HEK293 (cell line): ENCODE measurements around the gene TEX9.

Source experiments
- TF ChIP-seq, protein P1 (sequence below): fragments of 450-650 bp; formaldehyde crosslinking; IDR thresholded peaks from 2 replicates; pipeline ENCODE4 v1.5.1; 2016; ENCODE audit warnings: missing biosample characterization, missing genetic modification characterization
- TF ChIP-seq, protein P2 (sequence below): fragments of 450-650 bp; formaldehyde crosslinking; IDR thresholded peaks from 2 replicates; pipeline ENCODE4 v1.5.1; 2017; ENCODE audit warnings: missing biosample characterization, missing genetic modification characterization
- TF ChIP-seq, protein P3 (sequence below): fragments of 450-650 bp; formaldehyde crosslinking; IDR thresholded peaks from 2 replicates; pipeline ENCODE4 v1.5.1; 2016; ENCODE audit warnings: missing biosample characterization, missing genetic modification characterization

DNA sequence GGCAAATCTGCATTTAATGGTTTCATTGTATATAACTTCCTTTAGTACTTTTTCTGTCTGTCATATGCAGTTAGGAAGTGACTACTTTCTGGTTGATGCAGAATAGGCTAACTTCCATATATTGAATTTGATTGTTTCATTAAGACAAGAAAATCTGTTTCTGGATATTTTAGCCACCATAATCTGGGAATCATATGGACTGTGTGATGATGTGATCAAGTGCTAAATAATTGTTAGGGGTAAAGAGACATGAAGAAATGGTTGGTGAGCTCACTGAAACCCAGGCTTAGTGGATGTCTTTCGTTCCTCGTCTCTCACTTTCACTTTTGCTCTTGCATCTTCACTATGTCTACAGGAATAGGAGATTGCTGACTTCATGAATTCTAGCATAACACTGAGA lies 103.2 kb downstream of the TEX9 start:
- TF ChIP-seq, protein P1, sequence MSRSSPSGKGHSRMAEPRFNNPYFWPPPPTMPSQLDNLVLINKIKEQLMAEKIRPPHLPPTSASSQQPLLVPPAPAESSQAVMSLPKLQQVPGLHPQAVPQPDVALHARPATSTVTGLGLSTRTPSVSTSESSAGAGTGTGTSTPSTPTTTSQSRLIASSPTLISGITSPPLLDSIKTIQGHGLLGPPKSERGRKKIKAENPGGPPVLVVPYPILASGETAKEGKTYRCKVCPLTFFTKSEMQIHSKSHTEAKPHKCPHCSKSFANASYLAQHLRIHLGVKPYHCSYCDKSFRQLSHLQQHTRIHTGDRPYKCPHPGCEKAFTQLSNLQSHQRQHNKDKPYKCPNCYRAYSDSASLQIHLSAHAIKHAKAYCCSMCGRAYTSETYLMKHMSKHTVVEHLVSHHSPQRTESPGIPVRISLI (tag by site-specific recombination) = no peak
- TF ChIP-seq, protein P2, sequence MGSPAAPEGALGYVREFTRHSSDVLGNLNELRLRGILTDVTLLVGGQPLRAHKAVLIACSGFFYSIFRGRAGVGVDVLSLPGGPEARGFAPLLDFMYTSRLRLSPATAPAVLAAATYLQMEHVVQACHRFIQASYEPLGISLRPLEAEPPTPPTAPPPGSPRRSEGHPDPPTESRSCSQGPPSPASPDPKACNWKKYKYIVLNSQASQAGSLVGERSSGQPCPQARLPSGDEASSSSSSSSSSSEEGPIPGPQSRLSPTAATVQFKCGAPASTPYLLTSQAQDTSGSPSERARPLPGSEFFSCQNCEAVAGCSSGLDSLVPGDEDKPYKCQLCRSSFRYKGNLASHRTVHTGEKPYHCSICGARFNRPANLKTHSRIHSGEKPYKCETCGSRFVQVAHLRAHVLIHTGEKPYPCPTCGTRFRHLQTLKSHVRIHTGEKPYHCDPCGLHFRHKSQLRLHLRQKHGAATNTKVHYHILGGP (tag by site-specific recombination) = no peak
- TF ChIP-seq, protein P3, sequence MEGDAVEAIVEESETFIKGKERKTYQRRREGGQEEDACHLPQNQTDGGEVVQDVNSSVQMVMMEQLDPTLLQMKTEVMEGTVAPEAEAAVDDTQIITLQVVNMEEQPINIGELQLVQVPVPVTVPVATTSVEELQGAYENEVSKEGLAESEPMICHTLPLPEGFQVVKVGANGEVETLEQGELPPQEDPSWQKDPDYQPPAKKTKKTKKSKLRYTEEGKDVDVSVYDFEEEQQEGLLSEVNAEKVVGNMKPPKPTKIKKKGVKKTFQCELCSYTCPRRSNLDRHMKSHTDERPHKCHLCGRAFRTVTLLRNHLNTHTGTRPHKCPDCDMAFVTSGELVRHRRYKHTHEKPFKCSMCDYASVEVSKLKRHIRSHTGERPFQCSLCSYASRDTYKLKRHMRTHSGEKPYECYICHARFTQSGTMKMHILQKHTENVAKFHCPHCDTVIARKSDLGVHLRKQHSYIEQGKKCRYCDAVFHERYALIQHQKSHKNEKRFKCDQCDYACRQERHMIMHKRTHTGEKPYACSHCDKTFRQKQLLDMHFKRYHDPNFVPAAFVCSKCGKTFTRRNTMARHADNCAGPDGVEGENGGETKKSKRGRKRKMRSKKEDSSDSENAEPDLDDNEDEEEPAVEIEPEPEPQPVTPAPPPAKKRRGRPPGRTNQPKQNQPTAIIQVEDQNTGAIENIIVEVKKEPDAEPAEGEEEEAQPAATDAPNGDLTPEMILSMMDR (tag by site-specific recombination) = no peak
